DOHH2 (cell line): ENCODE results near the gene SLC7A14.

ENCODE experiments used
- EZH2phosphoT487 ChIP-seq: fragments of 200-600 bp; sonication (generic); IDR thresholded peaks from 2 replicates; pipeline ENCODE4 v1.6.1; 2017; ENCODE audit warnings: borderline replicate concordance, mild to moderate bottlenecking, antibody characterized with exemption, low read length, moderate library complexity, mixed read lengths
- TF ChIP-seq, protein P1 (sequence below): fragments of 200-600 bp; sonication (generic); IDR thresholded peaks from one replicate; pipeline ENCODE4 v1.5.1; 2014; ENCODE audit warnings: antibody characterized with exemption, mild to moderate bottlenecking, low read depth, low read length; ENCODE audit not compliant: poor library complexity, severe bottlenecking

DNA sequence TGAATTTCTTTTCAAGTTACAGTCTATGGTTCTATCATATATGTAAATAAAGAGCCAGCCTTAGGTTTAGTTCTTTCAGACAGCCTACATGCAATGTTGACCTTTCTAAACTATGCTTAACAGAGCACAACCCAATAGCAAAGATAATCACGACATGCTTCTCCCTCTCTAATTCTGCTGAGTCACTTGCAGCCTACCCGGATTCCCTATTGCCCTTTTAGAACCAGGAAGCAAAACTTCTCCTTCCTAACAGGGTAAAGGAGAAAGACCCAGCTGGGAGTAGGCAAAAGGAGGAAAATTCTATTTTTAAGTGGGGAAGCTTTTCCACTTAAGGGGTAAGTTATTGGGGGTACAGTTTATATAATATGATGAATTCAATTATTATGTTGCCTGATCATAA is 79.3 kb downstream of the SLC7A14 start:
- TF ChIP-seq, protein P1, sequence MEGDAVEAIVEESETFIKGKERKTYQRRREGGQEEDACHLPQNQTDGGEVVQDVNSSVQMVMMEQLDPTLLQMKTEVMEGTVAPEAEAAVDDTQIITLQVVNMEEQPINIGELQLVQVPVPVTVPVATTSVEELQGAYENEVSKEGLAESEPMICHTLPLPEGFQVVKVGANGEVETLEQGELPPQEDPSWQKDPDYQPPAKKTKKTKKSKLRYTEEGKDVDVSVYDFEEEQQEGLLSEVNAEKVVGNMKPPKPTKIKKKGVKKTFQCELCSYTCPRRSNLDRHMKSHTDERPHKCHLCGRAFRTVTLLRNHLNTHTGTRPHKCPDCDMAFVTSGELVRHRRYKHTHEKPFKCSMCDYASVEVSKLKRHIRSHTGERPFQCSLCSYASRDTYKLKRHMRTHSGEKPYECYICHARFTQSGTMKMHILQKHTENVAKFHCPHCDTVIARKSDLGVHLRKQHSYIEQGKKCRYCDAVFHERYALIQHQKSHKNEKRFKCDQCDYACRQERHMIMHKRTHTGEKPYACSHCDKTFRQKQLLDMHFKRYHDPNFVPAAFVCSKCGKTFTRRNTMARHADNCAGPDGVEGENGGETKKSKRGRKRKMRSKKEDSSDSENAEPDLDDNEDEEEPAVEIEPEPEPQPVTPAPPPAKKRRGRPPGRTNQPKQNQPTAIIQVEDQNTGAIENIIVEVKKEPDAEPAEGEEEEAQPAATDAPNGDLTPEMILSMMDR, result no peak
- TF ChIP-seq EZH2phosphoT487, result no peak
